Measurements from ENCODE around the gene KRTAP5-6.

KRTAP5-6 gene

GRCh38 chr11:1656061-1656441 lies 40.9 kb upstream of the KRTAP5-6 start:
- no peaks in the 10 kb centered on the region for H3K36me3 ChIP-seq (ENCODE audit: insufficient read depth, low read length)
- no peaks in the 10 kb centered on the region for H3F3A ChIP-seq (ENCODE audit: low read depth)
- H3K4me1 ChIP-seq (ENCODE audit: insufficient read depth, low read length, poor library complexity, severe bottlenecking): no peaks in the 10 kb centered on the region
- no peak overlapping the region for H2AFZ ChIP-seq (ENCODE audit: low read length)
- no peak overlapping the region for H3K4me2 ChIP-seq (ENCODE audit: low read depth, low read length, poor library complexity, severe bottlenecking)
- no peak overlapping the region for H3K9ac ChIP-seq (ENCODE audit: low read depth, low read length, poor library complexity, severe bottlenecking)
- H4K20me1 ChIP-seq (ENCODE audit: insufficient read depth, low read length, poor library complexity, severe bottlenecking): no peaks in the 10 kb centered on the region
- no peaks in the 10 kb centered on the region for H3K79me2 ChIP-seq (ENCODE audit: insufficient read depth, low read length)
- H3K9me3 ChIP-seq (ENCODE audit: insufficient read depth, low read depth, low read length): no peaks in the 10 kb centered on the region
- no peak for TF ChIP-seq CTCF (conservative IDR thresholded peaks at IDR 0.05; ENCODE audit: low read length)
- TF ChIP-seq EZH2phosphoT487 (IDR thresholded peaks at IDR 0.05; ENCODE audit: borderline replicate concordance): no peak
- H3K9me2 ChIP-seq (replicated peaks; ENCODE audit: low read depth, low read length): no peaks in the 10 kb centered on the region
- H3K27me3 ChIP-seq (ENCODE audit: insufficient read depth, low read length, poor library complexity, severe bottlenecking): peaks cover 7% of the 10 kb centered on the region
- no peak overlapping the region for H3K4me3 ChIP-seq (ENCODE audit: low read length, poor library complexity, severe bottlenecking)

- Histone ChIP-seq H3K4me1 (ENCODE audit: insufficient read depth, low read length, poor library complexity, severe bottlenecking) (no peaks in the 10 kb centered on the region), H3K4me2 (ENCODE audit: low read depth, low read length, poor library complexity, severe bottlenecking) (no peak overlapping the region), H3F3A (ENCODE audit: low read depth) (no peaks in the 10 kb centered on the region), H3K9ac (ENCODE audit: low read depth, low read length, poor library complexity, severe bottlenecking) (no peak overlapping the region), H3K36me3 (ENCODE audit: insufficient read depth, low read length) (no peaks in the 10 kb centered on the region), H3K9me3 (ENCODE audit: insufficient read depth, low read depth, low read length) (no peaks in the 10 kb centered on the region), H4K20me1 (ENCODE audit: insufficient read depth, low read length, poor library complexity, severe bottlenecking) (no peaks in the 10 kb centered on the region), H2AFZ (ENCODE audit: low read length) (no peak overlapping the region), H3K9me2 (replicated peaks; ENCODE audit: low read depth, low read length) (no peaks in the 10 kb centered on the region), H3K27me3 (ENCODE audit: insufficient read depth, low read length, poor library complexity, severe bottlenecking) (peaks cover 7% of the 10 kb centered on the region), H3K4me3 (ENCODE audit: low read length, poor library complexity, severe bottlenecking) (no peak overlapping the region), H3K79me2 (ENCODE audit: insufficient read depth, low read length) (no peaks in the 10 kb centered on the region)
- TF ChIP-seq CTCF (conservative IDR thresholded peaks at IDR 0.05; ENCODE audit: low read length) (no peak), EZH2phosphoT487 (IDR thresholded peaks at IDR 0.05; ENCODE audit: borderline replicate concordance) (no peak)
These were observed 40.3 kb upstream of the KRTAP5-6 start for GRCh38 chr11:1656670-1657069.

GRCh38 chr11:1659506-1659905 lies 37.5 kb upstream of the KRTAP5-6 start:
- Histone ChIP-seq H3K9me3 (ENCODE audit: insufficient read depth, low read depth, low read length) (no peaks in the 10 kb centered on the region), H2AFZ (ENCODE audit: low read length) (no peak overlapping the region), H3K9ac (ENCODE audit: low read depth, low read length, poor library complexity, severe bottlenecking) (no peak overlapping the region), H3F3A (ENCODE audit: low read depth) (no peaks in the 10 kb centered on the region), H4K20me1 (ENCODE audit: insufficient read depth, low read length, poor library complexity, severe bottlenecking) (no peaks in the 10 kb centered on the region), H3K9me2 (replicated peaks; ENCODE audit: low read depth, low read length) (no peaks in the 10 kb centered on the region), H3K36me3 (ENCODE audit: insufficient read depth, low read length) (no peaks in the 10 kb centered on the region), H3K4me1 (ENCODE audit: insufficient read depth, low read length, poor library complexity, severe bottlenecking) (no peaks in the 10 kb centered on the region), H3K4me2 (ENCODE audit: low read depth, low read length, poor library complexity, severe bottlenecking) (no peak overlapping the region), H3K4me3 (ENCODE audit: low read length, poor library complexity, severe bottlenecking) (no peak overlapping the region), H3K79me2 (ENCODE audit: insufficient read depth, low read length) (no peaks in the 10 kb centered on the region), H3K27me3 (ENCODE audit: insufficient read depth, low read length, poor library complexity, severe bottlenecking) (peaks cover 7% of the 10 kb centered on the region)
- TF ChIP-seq CTCF (conservative IDR thresholded peaks at IDR 0.05; ENCODE audit: low read length) (no peak), EZH2phosphoT487 (IDR thresholded peaks at IDR 0.05; ENCODE audit: borderline replicate concordance) (no peak)
